ENCODE results near the gene PLIN3. TPM values are rescaled to one million over a fixed set of nuclear protein-coding genes. Genes with fewer than 3 reads are reported as not detected.

The PLIN3 gene
- total and polyA plus RNA-seq, 9 of the 15 experiments (the other 6 are each of a cell fraction or from before 2014, with no cell fraction given), result 7.5 to 75.6 (median 43.1) TPM

GRCh38 chr19:4909156-4909896 is 41.9 kb upstream of the PLIN3 start, which contains the start of gene UHRF1 (continued):
- peak; percentile 21; the same call in 1 of the 2 replicates for TF ChIP-seq KAT7 (CRISPR knock-in tag; IDR thresholded peaks at IDR 0.05; ENCODE audit: borderline replicate concordance)
- no peak for TF ChIP-seq MEF2D (tag; conservative IDR thresholded peaks at IDR 0.05; ENCODE audit: low read depth)

- ChIA-PET POLR2A (no interaction called here), CTCF (ENCODE audit: low intra/inter-chr PET ratio) (no interaction called here)
- 91% methylated on average over 15 of the region's 15 CpGs for WGBS (ENCODE audit: insufficient coverage, low coverage, missing lambda C conversion rate)
- H3K9me3 ChIP-seq (replicated peaks; ENCODE audit: control insufficient read depth, insufficient read depth, low read depth, low read length), result no peaks in the 10 kb centered on the region
- TF ChIP-seq ETV5 (CRISPR knock-in tag; IDR thresholded peaks at IDR 0.05; ENCODE audit: low read depth) (no peak), E2F6 (IDR thresholded peaks at IDR 0.05; ENCODE audit: borderline replicate concordance in 1 of 2, extremely low read depth in 1 of 2, insufficient read depth in 1 of 2, insufficient read length in 1 of 2, low read depth in 1 of 2, low read length in 1 of 2, poor library complexity in 1 of 2, severe bottlenecking in 1 of 2) (peak; percentile 29 to 87), FOXJ2 (tag; IDR thresholded peaks at IDR 0.05) (no peak), RBM17 (IDR thresholded peaks at IDR 0.05; ENCODE audit: borderline replicate concordance, low read depth, low read length) (no peak), ATF6 (CRISPR knock-in tag; IDR thresholded peaks at IDR 0.05) (0 out of 2 replicates have a peak, but pooled peaks have one; percentile 15), HNRNPLL (IDR thresholded peaks at IDR 0.05; ENCODE audit: low read depth, low read length, poor library complexity, severe bottlenecking) (peak; percentile 2), ZNF764 (CRISPR knock-in tag; IDR thresholded peaks at IDR 0.05; ENCODE audit: low read depth) (no peak), E2F8 (IDR thresholded peaks at IDR 0.05; ENCODE audit: low read depth, partially characterized antibody) (no peak), MCM7 (IDR thresholded peaks at IDR 0.05) (no peak), STAG1 (CRISPR knock-in tag; IDR thresholded peaks at IDR 0.05; ENCODE audit: borderline replicate concordance) (0 out of 2 replicates have a peak, but pooled peaks have one; percentile 7)
- no TSS peak for BruUV-seq (replicated peaks)
- H4K20me1 ChIP-seq (replicated peaks; ENCODE audit: control insufficient read depth, insufficient read depth, low read length), result no peaks in the 10 kb centered on the region
- H3K27me3 ChIP-seq (ENCODE audit: control insufficient read depth in 2 of 2, insufficient read depth in 2 of 2, low read length in 2 of 2), result no peaks in the 10 kb centered on the region
- H3K79me2 ChIP-seq (ENCODE audit: control insufficient read depth, insufficient read depth, low read length), result peaks cover 38% of the 10 kb centered on the region
- peak overlapping the region; percentile 75 to 93; a peak in 3 of 4 replicates for H3K9ac ChIP-seq (ENCODE audit: insufficient read depth in 1 of 2, low read depth in 2 of 2, low read length in 2 of 2)
- ATAC-seq (no peak), FAIRE-seq (no peak), DNase-seq (ENCODE audit: extremely low read depth in 1 of 4, low spot score in 3 of 4) (no peak)
- H3K36me3 ChIP-seq (ENCODE audit: control insufficient read depth, insufficient read depth, low read length), result peaks cover 31% of the 10 kb centered on the region
- peak overlapping the region; percentile 76 for H2AFZ ChIP-seq (ENCODE audit: low read depth, low read length)
- intact Hi-C loops (cut with micrococcal nuclease) (no loop called here), in situ Hi-C loops (cut with MboI) (no loop called here)
- no peak overlapping the region; the same call in 1 of the 2 replicates for H3K4me3 ChIP-seq
- H3K27ac ChIP-seq (ENCODE audit: extremely low read depth, low read depth, low read length), result peak overlapping the region; percentile 87; the same call in 1 of the 3 replicates
- no peaks in the 10 kb centered on the region for H3K9me1 ChIP-seq (ENCODE audit: control insufficient read depth, insufficient read depth, low read length)
- H3K4me2 ChIP-seq (ENCODE audit: insufficient read depth, low read length), result no peak overlapping the region; the same call in 1 of the 2 replicates
- peaks cover 27 to 37% of the 10 kb centered on the region in 2 experiments for H3K4me1 ChIP-seq (replicated peaks in 1 of 2; ENCODE audit: control insufficient read depth in 2 of 2, insufficient read depth in 2 of 2, low read length in 2 of 2)
These were observed 41.3 kb upstream of the PLIN3 start for GRCh38 chr19:4908781-4909155.

Data from K562 (cell line).